Measurements from ENCODE around the gene LYAR. TPM values are rescaled to one million over a fixed set of nuclear protein-coding genes. Genes with fewer than 3 reads are reported as not detected.

Gene LYAR
- total RNA-seq, 1 donor from 2014 or later, result 12.6 TPM

GRCh38 chr4:4320528-4320927 lies 30.6 kb upstream of the LYAR start:
- H3K4me3 Mint-ChIP-seq, result no peak overlapping the region
- H3K27ac Mint-ChIP-seq, result no peak overlapping the region
- peaks cover 17% of the 10 kb centered on the region for H3K36me3 Mint-ChIP-seq
- no peaks in the 10 kb centered on the region for H3K27me3 Mint-ChIP-seq (ENCODE audit: low read depth)
- H3K9me3 Mint-ChIP-seq, result no peaks in the 10 kb centered on the region
- DNase-seq (ENCODE audit: low spot score in 2 of 2, unreplicated experiment in 2 of 2), result no peak
- no peak for TF ChIP-seq CTCF (IDR thresholded peaks at IDR 0.05; ENCODE audit: unreplicated experiment)
- H3K4me1 Mint-ChIP-seq, result peaks cover 5% of the 10 kb centered on the region

- Mint-ChIP-seq H3K4me3 (no peak overlapping the region), H3K9me3 (no peaks in the 10 kb centered on the region), H3K4me1 (no peaks in the 10 kb centered on the region), H3K36me3 (peaks cover 18% of the 10 kb centered on the region), H3K27ac (no peak overlapping the region), H3K27me3 (ENCODE audit: low read depth) (no peaks in the 10 kb centered on the region)
- no peak for TF ChIP-seq CTCF (IDR thresholded peaks at IDR 0.05; ENCODE audit: unreplicated experiment)
- DNase-seq (ENCODE audit: low spot score in 2 of 2, unreplicated experiment in 2 of 2), result no peak
Observed at GRCh38 chr4:4317496-4318232, 27.7 kb upstream of the LYAR start.

- no peak for DNase-seq (ENCODE audit: low spot score in 2 of 2, unreplicated experiment in 2 of 2)
Observed at GRCh38 chr4:4316150-4316495, 26.2 kb upstream of the LYAR start.

GRCh38 chr4:4315461-4316149 lies 25.7 kb upstream of the LYAR start:
- H3K9me3 Mint-ChIP-seq, result no peaks in the 10 kb centered on the region
- H3K4me1 Mint-ChIP-seq, result no peaks in the 10 kb centered on the region
- no peak for TF ChIP-seq CTCF (IDR thresholded peaks at IDR 0.05; ENCODE audit: unreplicated experiment)
- H3K4me3 Mint-ChIP-seq, result no peak overlapping the region
- H3K27ac Mint-ChIP-seq, result no peak overlapping the region
- DNase-seq (ENCODE audit: low spot score in 2 of 2, unreplicated experiment in 2 of 2), result no peak
- peaks cover 13% of the 10 kb centered on the region for H3K36me3 Mint-ChIP-seq
- H3K27me3 Mint-ChIP-seq (ENCODE audit: low read depth), result no peaks in the 10 kb centered on the region

More at GRCh38 chr4:4316150-4316495, 26.2 kb upstream of the LYAR start:
- no peaks in the 10 kb centered on the region for H3K27me3 Mint-ChIP-seq (ENCODE audit: low read depth)
- peaks cover 13% of the 10 kb centered on the region for H3K36me3 Mint-ChIP-seq
- H3K4me1 Mint-ChIP-seq, result no peaks in the 10 kb centered on the region
- no peak overlapping the region for H3K27ac Mint-ChIP-seq
- no peak for TF ChIP-seq CTCF (IDR thresholded peaks at IDR 0.05; ENCODE audit: unreplicated experiment)
- H3K9me3 Mint-ChIP-seq, result no peaks in the 10 kb centered on the region
- H3K4me3 Mint-ChIP-seq, result no peak overlapping the region

GRCh38 chr4:4311193-4311592 lies 21.2 kb upstream of the LYAR start:
- no peaks in the 10 kb centered on the region for H3K9me3 Mint-ChIP-seq
- no peak overlapping the region for H3K27ac Mint-ChIP-seq
- H3K36me3 Mint-ChIP-seq, result peaks cover 17% of the 10 kb centered on the region
- DNase-seq (ENCODE audit: low spot score in 2 of 2, unreplicated experiment in 2 of 2), result no peak
- H3K4me1 Mint-ChIP-seq, result no peaks in the 10 kb centered on the region
- H3K27me3 Mint-ChIP-seq (ENCODE audit: low read depth), result no peaks in the 10 kb centered on the region
- TF ChIP-seq CTCF (IDR thresholded peaks at IDR 0.05; ENCODE audit: unreplicated experiment), result no peak
- H3K4me3 Mint-ChIP-seq, result no peak overlapping the region
